ENCODE data around the gene PPP1R3D.

Gene PPP1R3D

GRCh38 chr20:59977086-59977485 is 37.0 kb upstream of the PPP1R3D start:
- no peaks in the 10 kb centered on the region for H3K36me3 ChIP-seq (ENCODE audit: control insufficient read depth, low read length)
- H3K27ac ChIP-seq (ENCODE audit: low read depth, low read length): no peak overlapping the region
- H3K9me2 ChIP-seq (replicated peaks; ENCODE audit: control insufficient read depth, low read length): no peaks in the 10 kb centered on the region
- H3K4me2 ChIP-seq (ENCODE audit: low read length): no peak overlapping the region
- H3K79me2 ChIP-seq (ENCODE audit: control insufficient read depth, low read length): no peaks in the 10 kb centered on the region
- H4K20me1 ChIP-seq (ENCODE audit: control insufficient read depth, insufficient read depth, low read depth, low read length): no peaks in the 10 kb centered on the region
- H3K4me1 ChIP-seq (ENCODE audit: control insufficient read depth, low read length): no peaks in the 10 kb centered on the region
- no peaks in the 10 kb centered on the region for H3K27me3 ChIP-seq (ENCODE audit: control insufficient read depth, low read length)
- no peaks in the 10 kb centered on the region for H3K9me3 ChIP-seq (ENCODE audit: control insufficient read depth, insufficient read depth, low read length)
- H3K4me3 ChIP-seq (ENCODE audit: low read length): no peak overlapping the region
- no peak for TF ChIP-seq EZH2phosphoT487 (IDR thresholded peaks at IDR 0.05; ENCODE audit: borderline replicate concordance, low read length)
- no peak for TF ChIP-seq CTCF (IDR thresholded peaks at IDR 0.05; ENCODE audit: low read depth, low read length, poor library complexity, severe bottlenecking)
- no peaks in the 10 kb centered on the region for H3F3A ChIP-seq (ENCODE audit: control insufficient read depth, insufficient read depth)

- Histone ChIP-seq H3K27me3 (ENCODE audit: control insufficient read depth, low read length) (no peaks in the 10 kb centered on the region), H3K4me2 (ENCODE audit: low read length) (no peak overlapping the region), H3K4me1 (ENCODE audit: control insufficient read depth, low read length) (no peaks in the 10 kb centered on the region), H4K20me1 (ENCODE audit: control insufficient read depth, insufficient read depth, low read depth, low read length) (no peaks in the 10 kb centered on the region), H3K9me3 (ENCODE audit: control insufficient read depth, insufficient read depth, low read length) (no peaks in the 10 kb centered on the region), H3K36me3 (ENCODE audit: control insufficient read depth, low read length) (no peaks in the 10 kb centered on the region), H3K9me2 (replicated peaks; ENCODE audit: control insufficient read depth, low read length) (no peaks in the 10 kb centered on the region), H3K79me2 (ENCODE audit: control insufficient read depth, low read length) (no peaks in the 10 kb centered on the region), H3K4me3 (ENCODE audit: low read length) (no peak overlapping the region), H3K27ac (ENCODE audit: low read depth, low read length) (no peak overlapping the region), H3F3A (ENCODE audit: control insufficient read depth, insufficient read depth) (no peaks in the 10 kb centered on the region)
- TF ChIP-seq CTCF (IDR thresholded peaks at IDR 0.05; ENCODE audit: low read depth, low read length, poor library complexity, severe bottlenecking) (no peak), EZH2phosphoT487 (IDR thresholded peaks at IDR 0.05; ENCODE audit: borderline replicate concordance, low read length) (no peak)
These were observed 36.2 kb upstream of the PPP1R3D start for GRCh38 chr20:59976156-59976782.

GRCh38 chr20:59972037-59972801 is 32.1 kb upstream of the PPP1R3D start:
- H3K4me3 ChIP-seq (ENCODE audit: low read length): no peak overlapping the region

More at GRCh38 chr20:59972037-59972801, 32.1 kb upstream of the PPP1R3D start:
- Histone ChIP-seq H3K27ac (ENCODE audit: low read depth, low read length) (no peak overlapping the region), H3K4me2 (ENCODE audit: low read length) (no peak overlapping the region), H3K4me1 (ENCODE audit: control insufficient read depth, low read length) (no peaks in the 10 kb centered on the region), H3K79me2 (ENCODE audit: control insufficient read depth, low read length) (no peaks in the 10 kb centered on the region), H3F3A (ENCODE audit: control insufficient read depth, insufficient read depth) (no peaks in the 10 kb centered on the region), H3K27me3 (ENCODE audit: control insufficient read depth, low read length) (no peaks in the 10 kb centered on the region), H3K9me3 (ENCODE audit: control insufficient read depth, insufficient read depth, low read length) (no peaks in the 10 kb centered on the region), H3K9me2 (replicated peaks; ENCODE audit: control insufficient read depth, low read length) (no peaks in the 10 kb centered on the region), H3K36me3 (ENCODE audit: control insufficient read depth, low read length) (no peaks in the 10 kb centered on the region), H4K20me1 (ENCODE audit: control insufficient read depth, insufficient read depth, low read depth, low read length) (no peaks in the 10 kb centered on the region)
- TF ChIP-seq CTCF (IDR thresholded peaks at IDR 0.05; ENCODE audit: low read depth, low read length, poor library complexity, severe bottlenecking): no peak
- TF ChIP-seq EZH2phosphoT487 (IDR thresholded peaks at IDR 0.05; ENCODE audit: borderline replicate concordance, low read length): no peak
